Germinal center (tissue), 1 donor: ENCODE results near the gene AFG1L.
"Not testable (repeated sequence)": the region's sequence is repeated elsewhere in the genome, so short reads cannot be mapped to it uniquely, and the experiment has no call there.

Experiments used
- DNase-seq: peaks from one replicate; pipeline ENCODE4 v3.0.0; 2012; ENCODE audit warnings: mixed read lengths, low spot score

Gene AFG1L

GRCh38 chr6:108353853-108354252, 59.0 kb downstream of the AFG1L start:
- no peak for DNase-seq

- no peak for DNase-seq
Observed at GRCh38 chr6:108355120-108355519, 60.3 kb downstream of the AFG1L start.

GRCh38 chr6:108355890-108356289, 61.0 kb downstream of the AFG1L start:
- no peak for DNase-seq

- peak; percentile 7 for DNase-seq
Observed at GRCh38 chr6:108359901-108360882, 65.3 kb downstream of the AFG1L start.

- DNase-seq, result no peak
Observed at GRCh38 chr6:108360919-108361311, 66.1 kb downstream of the AFG1L start.

- DNase-seq, result no peak
Observed at GRCh38 chr6:108361312-108361932, 66.6 kb downstream of the AFG1L start.

GRCh38 chr6:108362455-108362854, 67.6 kb downstream of the AFG1L start:
- DNase-seq, result no peak

- DNase-seq, result no peak
Observed at GRCh38 chr6:108363113-108363512, 68.3 kb downstream of the AFG1L start.

GRCh38 chr6:108363889-108364313, 69.0 kb downstream of the AFG1L start:
- no peak for DNase-seq

- no peak for DNase-seq
Observed at GRCh38 chr6:108364470-108364869, 69.6 kb downstream of the AFG1L start.

GRCh38 chr6:108365478-108365877, 70.6 kb downstream of the AFG1L start:
- DNase-seq, result no peak

- no peak for DNase-seq
Observed at GRCh38 chr6:108366236-108366635, 71.4 kb downstream of the AFG1L start.

- peak; percentile 20 for DNase-seq
Observed at GRCh38 chr6:108368431-108369030, 73.7 kb downstream of the AFG1L start.

GRCh38 chr6:108380876-108381275, 86.0 kb downstream of the AFG1L start:
- no peak for DNase-seq

GRCh38 chr6:108383981-108384380, 89.1 kb downstream of the AFG1L start:
- no peak for DNase-seq

- DNase-seq, result not testable (repeated sequence)
Observed at GRCh38 chr6:108389190-108389589, 94.3 kb downstream of the AFG1L start.

- DNase-seq, result no peak
Observed at GRCh38 chr6:108395297-108395696, 100.4 kb downstream of the AFG1L start.

- no peak for DNase-seq
Observed at GRCh38 chr6:108403236-108403635, 108.4 kb downstream of the AFG1L start.

- DNase-seq, result no peak
Observed at GRCh38 chr6:108406943-108407342, 112.1 kb downstream of the AFG1L start.

- DNase-seq, result no peak
Observed at GRCh38 chr6:108407904-108408827, 113.3 kb downstream of the AFG1L start.

- DNase-seq, result no peak
Observed at GRCh38 chr6:108408861-108409260, 114.0 kb downstream of the AFG1L start.
